ENCODE results near the gene PLCL2. TPM values are rescaled to one million over a fixed set of nuclear protein-coding genes. Genes with fewer than 3 reads are reported as not detected.

The PLCL2 gene
- total RNA-seq, 1 donor from 2014 or later = 2.5 TPM

- no peaks in the 10 kb centered on the region for H3K36me3 ChIP-seq (ENCODE audit: control insufficient read depth, insufficient read depth, low read length)
- no peak overlapping the region for H3K4me3 ChIP-seq (ENCODE audit: low read depth, low read length)
- no peaks in the 10 kb centered on the region for H3K27me3 ChIP-seq (ENCODE audit: control insufficient read depth, insufficient read depth, low read length)
- no peak for DNase-seq (ENCODE audit: low read depth)
- TF ChIP-seq, protein P1, sequence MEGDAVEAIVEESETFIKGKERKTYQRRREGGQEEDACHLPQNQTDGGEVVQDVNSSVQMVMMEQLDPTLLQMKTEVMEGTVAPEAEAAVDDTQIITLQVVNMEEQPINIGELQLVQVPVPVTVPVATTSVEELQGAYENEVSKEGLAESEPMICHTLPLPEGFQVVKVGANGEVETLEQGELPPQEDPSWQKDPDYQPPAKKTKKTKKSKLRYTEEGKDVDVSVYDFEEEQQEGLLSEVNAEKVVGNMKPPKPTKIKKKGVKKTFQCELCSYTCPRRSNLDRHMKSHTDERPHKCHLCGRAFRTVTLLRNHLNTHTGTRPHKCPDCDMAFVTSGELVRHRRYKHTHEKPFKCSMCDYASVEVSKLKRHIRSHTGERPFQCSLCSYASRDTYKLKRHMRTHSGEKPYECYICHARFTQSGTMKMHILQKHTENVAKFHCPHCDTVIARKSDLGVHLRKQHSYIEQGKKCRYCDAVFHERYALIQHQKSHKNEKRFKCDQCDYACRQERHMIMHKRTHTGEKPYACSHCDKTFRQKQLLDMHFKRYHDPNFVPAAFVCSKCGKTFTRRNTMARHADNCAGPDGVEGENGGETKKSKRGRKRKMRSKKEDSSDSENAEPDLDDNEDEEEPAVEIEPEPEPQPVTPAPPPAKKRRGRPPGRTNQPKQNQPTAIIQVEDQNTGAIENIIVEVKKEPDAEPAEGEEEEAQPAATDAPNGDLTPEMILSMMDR (IDR thresholded peaks at IDR 0.05; ENCODE audit: insufficient read depth, low read length, poor library complexity, severe bottlenecking) = no peak
Measured at GRCh38 chr3:16844791-16845190, 40.0 kb upstream of the PLCL2 start.

GRCh38 chr3:16846373-16847080, 38.2 kb upstream of the PLCL2 start:
- DNase-seq (ENCODE audit: low read depth) = no peak
- H3K27me3 ChIP-seq (ENCODE audit: control insufficient read depth, insufficient read depth, low read length) = no peaks in the 10 kb centered on the region

GRCh38 chr3:16848007-16848406, 36.7 kb upstream of the PLCL2 start:
- no peaks in the 10 kb centered on the region for H3K27me3 ChIP-seq (ENCODE audit: control insufficient read depth, insufficient read depth, low read length)
- TF ChIP-seq, protein P1 (IDR thresholded peaks at IDR 0.05; ENCODE audit: insufficient read depth, low read length, poor library complexity, severe bottlenecking) = no peak
- no peak for DNase-seq (ENCODE audit: low read depth)
- no peak overlapping the region for H3K4me3 ChIP-seq (ENCODE audit: low read depth, low read length)
- no peaks in the 10 kb centered on the region for H3K36me3 ChIP-seq (ENCODE audit: control insufficient read depth, insufficient read depth, low read length)

More at GRCh38 chr3:16846373-16847080, 38.2 kb upstream of the PLCL2 start:
- Histone ChIP-seq H3K36me3 (ENCODE audit: control insufficient read depth, insufficient read depth, low read length) (no peaks in the 10 kb centered on the region), H3K4me3 (ENCODE audit: low read depth, low read length) (no peak overlapping the region)
- TF ChIP-seq, protein P1 (IDR thresholded peaks at IDR 0.05; ENCODE audit: insufficient read depth, low read length, poor library complexity, severe bottlenecking) = no peak

DNA sequence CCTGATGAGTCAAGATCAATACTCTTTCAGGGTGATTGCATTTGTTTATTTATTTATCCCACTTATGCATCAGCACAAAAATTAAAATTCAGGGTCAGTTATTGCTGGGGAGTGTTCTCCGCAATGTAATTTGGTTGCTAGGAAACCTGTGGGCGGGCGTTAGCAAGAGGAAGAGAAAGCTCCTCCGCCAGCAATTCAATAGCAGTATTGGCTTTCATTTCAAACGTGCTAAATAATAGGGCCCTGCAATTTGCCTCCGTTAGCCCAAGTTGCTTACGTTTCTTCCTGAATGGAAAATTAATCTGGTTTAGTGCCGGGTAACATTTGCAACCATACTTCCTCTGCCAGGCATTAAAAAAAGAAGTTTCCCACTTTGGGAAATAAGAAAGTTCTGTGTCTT, 35.5 kb upstream of the PLCL2 start:
- Histone ChIP-seq H3K4me3 (ENCODE audit: low read depth, low read length) (no peak overlapping the region), H3K27me3 (ENCODE audit: control insufficient read depth, insufficient read depth, low read length) (no peaks in the 10 kb centered on the region), H3K36me3 (ENCODE audit: control insufficient read depth, insufficient read depth, low read length) (no peaks in the 10 kb centered on the region)
- no peak for DNase-seq (ENCODE audit: low read depth)
- TF ChIP-seq, protein P1 (IDR thresholded peaks at IDR 0.05; ENCODE audit: insufficient read depth, low read length, poor library complexity, severe bottlenecking) = no peak

DNA sequence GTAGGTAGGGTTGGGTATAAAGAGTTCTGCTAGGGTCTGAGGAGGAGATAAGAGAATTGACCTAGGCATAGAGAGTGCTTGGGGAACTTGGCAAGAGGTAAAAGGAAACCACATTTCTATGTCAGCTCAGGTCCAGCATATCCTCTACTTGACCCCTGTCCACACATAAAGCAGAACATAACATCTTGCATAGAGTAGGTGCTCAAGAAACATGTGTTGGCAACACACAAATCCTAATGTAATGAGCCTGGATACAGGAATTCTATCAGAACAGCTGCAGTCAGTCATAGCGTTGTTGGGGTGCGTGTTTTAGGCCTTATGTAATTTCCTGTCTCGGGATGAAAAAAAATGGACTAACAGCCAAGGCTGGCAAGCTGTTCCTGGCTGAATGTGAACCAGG, 35.0 kb upstream of the PLCL2 start:
- H3K4me3 ChIP-seq (ENCODE audit: low read depth, low read length) = no peak overlapping the region
- no peak for DNase-seq (ENCODE audit: low read depth)
- H3K27me3 ChIP-seq (ENCODE audit: control insufficient read depth, insufficient read depth, low read length) = no peaks in the 10 kb centered on the region
- H3K36me3 ChIP-seq (ENCODE audit: control insufficient read depth, insufficient read depth, low read length) = no peaks in the 10 kb centered on the region
- TF ChIP-seq, protein P1 (IDR thresholded peaks at IDR 0.05; ENCODE audit: insufficient read depth, low read length, poor library complexity, severe bottlenecking) = no peak

- H3K4me3 ChIP-seq (ENCODE audit: low read depth, low read length) = no peak overlapping the region
- H3K27me3 ChIP-seq (ENCODE audit: control insufficient read depth, insufficient read depth, low read length) = no peaks in the 10 kb centered on the region
- TF ChIP-seq, protein P1 (IDR thresholded peaks at IDR 0.05; ENCODE audit: insufficient read depth, low read length, poor library complexity, severe bottlenecking) = no peak
- DNase-seq (ENCODE audit: low read depth) = no peak
- no peaks in the 10 kb centered on the region for H3K36me3 ChIP-seq (ENCODE audit: control insufficient read depth, insufficient read depth, low read length)
Measured at GRCh38 chr3:16855497-16855896, 29.3 kb upstream of the PLCL2 start.
